GM21367 (cell line): ENCODE data around the gene LIN7A.
"Not testable (repeated sequence)": the region's sequence is repeated elsewhere in the genome, so short reads cannot be mapped to it uniquely, and the experiment has no call there.

Experiments used
- ATAC-seq: cut with Tn5 transposase; IDR thresholded peaks from one replicate; pipeline ENCODE4 v1.9.1; 2021; ENCODE audit not compliant: unreplicated experiment

Gene LIN7A

DNA sequence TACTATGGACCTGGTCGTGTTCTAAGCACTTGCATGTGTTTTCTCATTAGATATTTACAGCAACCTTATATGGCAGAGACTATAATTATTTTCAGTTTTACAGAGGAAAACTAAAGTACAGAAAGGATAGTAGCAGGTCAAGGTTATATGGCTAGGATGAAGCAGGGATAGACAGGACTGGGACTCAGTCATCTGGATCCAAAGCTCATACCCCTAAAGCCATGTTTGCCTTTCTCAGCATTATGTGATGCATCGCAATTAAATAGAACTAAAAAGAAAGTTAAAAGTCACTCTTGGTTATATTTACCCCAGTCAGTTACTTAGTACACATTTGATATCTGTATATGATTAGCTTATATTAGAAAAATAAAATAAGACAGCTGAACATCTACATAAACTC, 13.3 kb downstream of the LIN7A start:
- ATAC-seq: no peak

DNA sequence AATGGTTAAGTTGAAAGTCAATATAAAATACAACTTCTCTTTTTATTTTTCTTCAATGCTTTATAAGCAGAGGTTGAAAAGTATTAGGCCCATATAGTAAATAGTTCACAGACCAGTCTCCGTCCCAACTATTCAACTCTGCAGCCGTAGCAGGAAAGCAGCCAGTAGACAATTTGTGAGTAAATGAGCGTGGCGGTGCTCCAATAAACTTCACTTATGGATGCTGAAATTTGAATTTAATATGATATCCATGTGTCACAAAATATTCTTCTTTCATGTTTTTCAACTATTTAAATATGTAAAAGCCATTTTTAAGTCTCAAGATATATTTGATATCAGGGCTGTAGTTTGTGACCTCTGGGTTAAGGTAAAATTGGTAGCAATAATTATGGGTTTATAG, 17.7 kb downstream of the LIN7A start:
- ATAC-seq: no peak

DNA sequence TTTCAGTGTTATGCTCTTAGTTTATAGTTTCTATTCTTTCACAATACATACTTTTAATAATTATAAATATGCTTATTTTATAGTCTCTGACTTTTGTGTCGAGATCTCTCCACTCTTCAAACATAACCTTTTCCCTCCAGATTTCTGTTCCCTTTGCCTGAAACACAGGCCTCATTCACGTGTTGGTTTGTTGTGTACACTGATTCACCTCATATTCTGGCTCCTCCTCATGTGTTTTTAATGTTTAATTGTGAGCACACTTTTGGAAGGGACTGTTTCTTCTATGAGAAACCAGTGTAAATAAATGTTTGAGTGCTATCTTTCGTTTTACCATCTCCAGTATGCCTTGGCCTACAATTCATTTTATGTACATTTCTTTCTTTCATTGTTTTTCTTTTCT, 20.1 kb downstream of the LIN7A start:
- ATAC-seq: no peak

DNA sequence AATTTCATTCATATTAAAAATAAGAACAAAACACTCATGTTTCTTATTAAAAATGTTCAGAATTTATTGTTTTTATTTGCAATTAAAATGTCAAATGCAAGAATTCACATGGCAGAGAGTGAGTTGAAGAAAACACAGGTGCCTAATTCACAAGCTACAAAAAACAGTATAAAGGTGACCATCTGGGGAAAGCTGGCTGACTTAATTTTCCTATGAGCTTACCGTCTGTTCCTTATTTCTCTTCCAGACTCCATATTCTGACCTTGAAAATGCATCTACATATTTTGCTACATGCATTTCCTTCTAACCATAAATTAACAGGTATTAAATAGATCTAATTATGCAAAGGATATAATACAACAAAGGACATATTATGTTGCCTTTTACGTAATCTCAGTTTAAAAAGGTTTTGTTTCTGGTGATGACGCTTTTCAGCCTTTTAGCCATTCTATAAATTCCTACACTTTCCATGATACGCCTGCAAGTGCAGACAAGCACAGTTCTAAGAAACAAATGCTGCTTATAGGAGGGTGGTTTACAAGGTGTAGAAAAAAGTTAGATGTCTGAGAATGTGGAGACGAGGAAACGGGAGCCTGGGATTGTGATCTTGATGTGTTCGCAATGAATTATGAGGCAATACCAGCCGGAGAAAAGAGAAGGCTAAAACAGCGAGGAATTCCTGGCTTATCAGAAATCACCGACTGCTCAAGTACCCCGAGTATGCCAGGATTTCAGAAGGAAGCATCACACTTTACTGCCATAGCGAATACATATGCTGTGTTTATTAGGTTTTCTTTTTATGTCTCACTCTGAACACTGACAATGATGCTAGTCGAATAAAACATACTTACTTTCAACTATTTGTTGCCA, 24.6 kb downstream of the LIN7A start:
- no peak for ATAC-seq

DNA sequence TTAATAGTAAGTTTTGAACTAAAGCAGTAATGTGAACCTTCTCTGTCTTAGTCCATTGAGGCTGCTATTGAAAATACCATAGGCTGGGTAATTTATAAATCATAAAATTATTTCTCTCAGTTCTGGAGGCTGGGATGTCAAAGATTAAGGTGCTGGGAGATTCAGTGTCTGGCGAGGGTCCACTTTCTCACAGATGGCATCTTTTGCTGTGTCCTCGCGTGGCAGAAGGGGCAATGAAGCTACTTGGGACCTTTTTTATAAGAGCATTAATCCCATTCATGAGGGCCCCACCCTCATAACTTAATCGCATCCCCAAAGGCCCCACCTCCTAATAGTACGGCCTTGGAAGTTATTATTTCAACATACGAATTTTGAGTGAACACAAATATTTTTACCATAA, 28.4 kb downstream of the LIN7A start:
- ATAC-seq: no peak

DNA sequence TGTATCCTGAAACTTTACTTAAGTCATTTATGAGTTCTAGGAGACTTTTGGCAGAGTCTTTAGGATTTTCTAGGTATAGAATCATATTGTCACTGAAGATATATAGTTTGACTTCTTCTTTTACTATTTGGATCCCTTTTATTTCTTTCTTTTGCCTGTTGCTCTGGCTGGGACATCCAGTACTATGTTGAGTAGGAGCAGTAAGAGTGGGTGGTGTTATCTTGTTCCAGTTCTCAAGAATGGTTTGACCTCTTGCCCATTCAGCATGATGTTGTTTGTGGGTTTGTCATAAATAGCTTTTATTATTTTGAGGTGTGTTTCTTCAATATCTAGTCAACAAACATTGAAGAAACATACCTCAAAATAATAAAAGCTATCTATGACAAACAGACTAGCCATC, 35.0 kb downstream of the LIN7A start:
- ATAC-seq: no peak

DNA sequence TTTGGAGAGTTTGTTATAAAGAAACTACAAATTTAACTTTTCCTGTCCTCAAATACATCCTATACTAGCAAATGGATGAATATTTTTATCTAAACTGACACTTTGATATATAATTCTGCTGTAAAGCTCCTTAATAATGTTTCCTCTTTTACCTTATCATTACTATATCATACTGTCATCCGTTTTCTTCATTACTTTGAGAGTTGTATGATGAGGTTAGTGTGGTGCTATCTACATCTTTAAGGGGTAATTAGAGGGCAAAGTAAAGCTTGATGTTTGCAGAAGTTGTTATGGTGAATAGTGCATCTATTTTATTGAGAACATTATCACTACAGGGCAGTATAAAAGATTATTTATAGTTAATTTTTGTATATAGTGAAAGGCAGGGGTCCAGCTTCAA, 36.1 kb downstream of the LIN7A start:
- no peak for ATAC-seq

DNA sequence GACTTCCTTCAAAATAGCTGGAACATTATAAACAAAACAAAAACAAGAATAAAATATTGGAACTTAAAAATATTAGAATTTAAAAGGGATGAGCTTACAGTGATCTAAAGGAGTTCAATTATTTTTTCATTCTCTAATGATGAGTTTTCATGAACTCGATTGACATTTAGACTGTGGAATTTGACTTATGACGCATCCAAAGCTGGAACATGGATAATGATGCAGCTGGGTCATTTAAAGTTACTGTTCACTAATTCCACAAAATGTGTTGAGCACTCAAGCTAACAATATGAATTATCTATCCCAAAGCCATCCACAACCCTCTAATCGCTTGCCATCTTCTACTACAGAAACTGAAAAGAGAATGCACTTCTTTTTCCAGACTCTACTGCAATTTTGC, 42.5 kb downstream of the LIN7A start:
- no peak for ATAC-seq

DNA sequence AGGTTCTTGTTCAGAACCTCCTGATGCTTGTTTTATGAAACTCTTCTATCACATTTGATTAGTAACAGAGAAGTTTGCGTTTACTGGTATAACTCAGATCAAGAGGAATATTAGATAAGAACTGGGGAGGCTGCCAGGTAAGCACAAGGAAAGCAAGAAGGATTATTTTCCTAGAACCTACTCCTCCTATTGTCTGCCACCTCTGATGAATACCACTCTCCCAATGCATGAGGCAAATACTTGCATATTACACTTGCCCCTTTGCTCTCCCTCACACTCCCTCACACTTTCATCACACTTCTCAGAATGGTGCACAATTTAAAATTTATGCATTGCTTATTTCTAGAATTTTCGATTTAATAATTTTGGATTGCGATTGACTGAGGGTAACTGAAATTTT, 43.6 kb downstream of the LIN7A start:
- ATAC-seq: no peak

DNA sequence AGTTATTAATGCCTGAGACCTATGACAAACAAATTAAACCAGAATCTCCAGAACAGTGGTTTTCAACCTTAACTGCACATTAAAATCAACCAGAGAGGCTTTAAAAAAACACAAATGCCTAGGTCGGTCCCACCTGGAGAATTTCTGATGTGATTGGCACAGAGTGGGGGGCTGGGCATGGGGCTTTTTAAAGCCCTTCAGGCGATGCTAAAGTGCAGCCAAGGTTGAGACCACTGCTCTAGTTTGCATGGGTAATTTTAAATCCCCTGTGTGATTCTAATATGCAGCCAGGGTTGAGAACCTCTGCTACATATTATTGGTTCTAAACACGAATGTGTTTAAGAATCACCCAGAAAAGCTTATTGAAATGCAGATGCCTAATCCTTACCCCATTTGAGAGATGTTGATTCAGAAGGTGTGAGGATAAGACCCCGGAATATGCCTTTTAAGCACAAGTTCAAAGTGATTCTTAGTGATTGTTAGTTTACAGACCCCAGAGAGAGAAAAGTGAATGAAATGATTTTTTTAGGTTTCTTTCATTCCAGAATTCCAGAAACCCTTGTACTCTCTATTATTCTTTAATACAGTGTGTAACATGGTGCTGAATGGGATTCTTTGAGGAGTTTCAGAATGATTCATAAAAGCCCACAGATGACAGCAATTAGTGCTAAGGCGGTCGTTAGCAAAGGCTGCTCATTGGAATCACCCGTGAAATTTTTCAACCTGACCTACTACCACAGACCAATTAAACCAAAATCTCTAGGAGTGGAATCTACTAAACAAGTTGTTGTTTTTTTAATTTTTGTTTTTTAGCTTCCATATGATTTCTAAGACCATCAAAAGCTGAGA, 44.9 kb downstream of the LIN7A start:
- no peak for ATAC-seq

DNA sequence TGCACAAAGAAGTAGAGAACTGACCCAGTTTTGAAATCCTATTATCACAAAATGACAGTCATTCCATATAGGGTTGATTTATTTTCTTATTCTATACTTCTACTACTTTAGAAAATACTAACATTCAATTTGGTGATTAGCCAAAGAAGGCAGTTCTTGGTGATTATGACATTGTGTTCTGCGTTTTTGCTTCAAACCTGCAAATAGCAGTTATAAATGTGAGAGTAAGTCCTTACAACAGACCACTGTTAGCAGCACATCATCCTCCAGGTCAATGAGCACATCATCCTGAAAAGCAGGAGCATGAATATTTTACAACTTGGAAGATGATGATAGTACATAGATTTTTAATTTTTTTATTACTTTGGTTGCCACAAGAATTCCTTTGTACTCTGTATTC, 53.1 kb downstream of the LIN7A start:
- no peak for ATAC-seq

DNA sequence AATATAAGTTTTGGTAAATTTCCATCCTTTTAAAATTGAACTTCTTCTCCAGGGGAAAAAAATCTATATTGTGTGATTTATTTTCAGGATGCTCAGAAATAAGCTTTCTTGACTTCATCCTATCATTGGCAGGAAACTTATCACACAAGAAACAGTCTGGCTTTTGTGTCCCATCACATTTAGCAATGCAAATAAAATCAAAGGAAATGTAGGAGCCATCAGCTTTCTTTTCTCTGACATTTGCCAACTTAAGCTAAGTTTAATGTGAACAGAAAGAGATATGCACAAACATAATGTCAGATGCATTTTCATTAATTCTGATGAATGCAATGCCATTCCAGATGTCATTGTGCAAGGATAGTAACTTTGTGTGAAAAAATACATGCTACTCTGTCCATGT, 56.6 kb downstream of the LIN7A start:
- ATAC-seq: no peak

DNA sequence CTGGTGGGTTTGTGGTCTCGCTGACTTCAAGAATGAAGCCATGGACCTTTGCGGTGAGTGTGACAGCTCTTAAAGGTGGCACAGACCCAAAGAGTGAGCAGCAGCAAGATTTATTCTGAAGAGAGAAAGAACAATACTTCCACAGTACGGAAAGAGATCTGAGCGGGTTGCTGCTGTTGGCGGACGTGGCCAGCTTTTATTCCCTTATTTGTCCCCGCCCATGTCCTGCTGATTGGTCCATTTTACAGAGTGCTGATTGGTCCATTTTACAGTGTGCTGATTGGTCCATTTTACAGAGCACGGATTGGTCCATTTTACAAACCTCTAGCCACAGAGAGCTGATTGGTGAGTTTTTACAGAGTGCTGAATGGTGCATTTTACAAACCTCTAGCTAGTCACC, 59.3 kb downstream of the LIN7A start:
- ATAC-seq: not testable (repeated sequence)

DNA sequence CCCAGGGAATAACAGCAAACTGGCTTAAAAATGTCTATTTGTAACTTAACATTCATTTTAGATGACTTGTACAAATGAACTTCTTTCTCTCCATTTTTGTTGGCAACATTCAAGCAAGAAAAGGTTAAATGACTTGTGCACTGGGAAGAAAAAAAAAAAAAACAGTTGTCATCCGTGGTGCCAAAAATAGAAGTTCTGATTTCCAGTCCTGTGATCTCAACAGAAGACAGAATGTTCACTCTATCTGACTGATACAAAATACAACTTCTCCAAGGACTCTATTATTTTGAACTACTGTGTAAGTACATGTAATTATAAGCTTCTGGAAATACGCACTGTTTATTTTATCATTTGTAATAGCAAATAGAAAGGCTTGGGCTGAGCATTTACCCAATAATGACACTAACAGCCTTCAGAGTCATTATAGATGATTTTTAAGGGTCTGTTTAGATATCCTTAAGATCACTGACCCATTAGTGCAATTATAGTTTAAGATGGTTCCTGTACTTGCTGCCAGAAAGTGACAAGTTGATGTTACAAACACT, 59.9 kb downstream of the LIN7A start:
- no peak for ATAC-seq

DNA sequence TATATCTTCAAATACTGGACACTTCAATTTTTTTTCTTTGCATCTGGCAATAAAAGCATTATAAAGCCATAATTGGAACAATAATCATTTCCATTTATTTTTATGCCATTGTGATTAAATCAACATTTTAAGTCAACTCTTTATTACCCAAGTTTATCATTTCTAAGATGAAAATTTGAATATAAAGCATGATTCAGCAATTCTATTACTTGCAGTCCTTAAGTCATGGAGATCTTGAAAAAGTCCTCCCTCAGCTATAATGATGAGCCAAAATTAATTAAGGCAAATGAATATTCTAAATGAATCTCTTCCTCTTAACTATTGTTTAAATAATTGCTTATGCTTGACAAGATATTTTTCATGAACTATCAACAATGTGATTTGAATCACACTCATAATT, 65.7 kb downstream of the LIN7A start:
- ATAC-seq: no peak

DNA sequence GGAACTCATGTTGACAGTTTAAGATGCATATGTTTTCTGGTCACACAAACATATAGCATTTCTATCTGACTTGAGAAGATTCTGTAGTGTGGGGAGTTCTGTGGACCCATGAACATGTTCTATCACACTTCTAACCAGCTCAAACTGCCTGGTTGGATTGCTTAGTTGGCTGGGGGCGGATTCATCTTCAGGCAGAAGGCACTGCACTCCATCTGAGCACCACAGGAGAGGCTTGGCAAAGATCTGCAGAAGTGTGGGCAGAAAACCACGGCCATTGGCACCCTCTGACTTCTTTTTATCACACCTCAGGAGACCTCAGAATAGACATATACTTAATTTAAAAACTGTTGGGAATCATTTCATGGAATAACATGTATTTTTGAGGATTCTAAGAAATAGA, 68.5 kb downstream of the LIN7A start:
- no peak for ATAC-seq

DNA sequence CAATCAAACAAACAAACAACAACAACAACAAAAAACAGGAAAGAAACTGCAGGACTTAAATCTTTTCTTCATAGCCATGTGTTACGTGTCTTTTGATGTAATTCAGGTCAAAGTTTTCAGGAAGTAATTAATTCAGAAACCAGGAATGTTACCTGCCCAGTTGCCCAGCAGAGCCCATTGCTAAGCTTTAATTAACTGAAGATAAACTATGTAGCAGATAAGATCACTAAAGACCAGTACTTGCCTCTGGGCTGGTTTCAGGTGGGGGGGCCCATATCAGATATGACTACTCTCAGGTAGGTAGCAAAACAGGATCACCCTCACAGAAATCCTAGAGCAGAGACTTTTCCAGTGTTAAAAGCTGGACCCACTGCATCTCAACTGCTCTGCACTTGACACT, 69.2 kb downstream of the LIN7A start:
- ATAC-seq: no peak

DNA sequence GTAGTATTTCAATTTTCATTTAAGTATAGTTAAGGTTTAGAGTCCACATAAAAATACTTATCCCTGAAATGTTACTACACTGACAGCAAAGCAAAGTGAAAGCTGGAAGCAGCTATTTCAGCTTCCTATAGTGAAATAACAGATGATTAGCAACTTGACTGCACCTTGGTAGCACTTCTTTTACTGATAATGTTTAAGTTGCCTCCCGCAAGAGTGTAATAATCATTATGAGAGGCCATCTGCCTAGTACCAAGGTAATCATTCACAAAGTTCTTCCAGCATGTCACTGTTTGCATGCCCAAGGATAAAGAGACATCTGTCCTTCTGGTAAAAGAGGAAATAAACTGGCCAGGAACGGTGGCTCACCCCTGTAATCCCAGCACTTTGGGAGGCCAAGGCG, 69.8 kb downstream of the LIN7A start:
- no peak for ATAC-seq

DNA sequence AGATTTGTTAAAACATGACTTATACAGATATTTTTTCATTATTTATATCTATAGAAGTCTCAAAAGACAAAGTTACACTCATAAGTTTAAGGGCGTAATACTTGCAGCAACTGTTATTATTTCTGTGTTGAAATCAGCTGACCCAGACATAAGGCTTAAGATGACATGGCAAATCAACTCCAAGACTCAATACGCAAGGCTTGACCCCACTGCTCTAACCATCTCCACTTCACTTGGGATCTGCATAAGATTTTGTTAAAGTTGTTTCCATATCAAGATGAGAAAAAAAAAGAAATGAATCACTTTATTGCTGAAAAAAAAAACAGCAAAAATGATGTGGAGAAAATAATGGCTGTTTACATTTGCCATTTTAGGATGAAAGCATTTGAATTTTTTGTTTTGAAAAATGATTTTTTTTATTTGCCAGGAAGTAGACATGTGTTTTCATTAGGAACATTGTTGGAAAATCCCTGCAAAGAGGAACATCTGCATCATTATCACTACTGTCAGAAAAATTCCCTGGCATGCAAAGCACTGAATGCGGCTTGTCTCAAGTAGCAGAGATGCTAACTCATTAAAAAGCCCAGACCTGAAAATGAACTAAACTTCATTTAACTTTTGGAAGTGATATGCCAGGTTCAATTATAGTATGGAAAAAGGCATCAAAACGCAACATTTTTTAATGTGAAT, 73.5 kb downstream of the LIN7A start:
- ATAC-seq: no peak

DNA sequence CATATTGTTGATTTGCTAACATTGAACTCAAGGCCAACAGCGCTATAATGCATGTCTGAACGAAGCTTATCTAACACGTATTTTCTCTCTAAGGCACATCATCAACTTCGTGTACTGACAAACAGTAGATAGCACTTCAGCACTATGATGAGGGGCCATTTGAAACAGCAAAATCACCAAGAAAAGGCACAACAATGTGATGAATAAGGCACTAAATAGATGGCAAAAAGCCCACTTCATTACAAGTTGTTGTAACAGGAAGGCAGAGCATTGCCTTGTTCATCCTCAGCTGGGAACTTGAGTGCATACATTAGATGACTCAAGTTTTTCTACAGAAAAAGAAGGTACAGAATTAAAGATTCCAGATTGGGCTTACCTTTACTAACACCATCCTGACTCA, 75.2 kb downstream of the LIN7A start:
- ATAC-seq: no peak

DNA sequence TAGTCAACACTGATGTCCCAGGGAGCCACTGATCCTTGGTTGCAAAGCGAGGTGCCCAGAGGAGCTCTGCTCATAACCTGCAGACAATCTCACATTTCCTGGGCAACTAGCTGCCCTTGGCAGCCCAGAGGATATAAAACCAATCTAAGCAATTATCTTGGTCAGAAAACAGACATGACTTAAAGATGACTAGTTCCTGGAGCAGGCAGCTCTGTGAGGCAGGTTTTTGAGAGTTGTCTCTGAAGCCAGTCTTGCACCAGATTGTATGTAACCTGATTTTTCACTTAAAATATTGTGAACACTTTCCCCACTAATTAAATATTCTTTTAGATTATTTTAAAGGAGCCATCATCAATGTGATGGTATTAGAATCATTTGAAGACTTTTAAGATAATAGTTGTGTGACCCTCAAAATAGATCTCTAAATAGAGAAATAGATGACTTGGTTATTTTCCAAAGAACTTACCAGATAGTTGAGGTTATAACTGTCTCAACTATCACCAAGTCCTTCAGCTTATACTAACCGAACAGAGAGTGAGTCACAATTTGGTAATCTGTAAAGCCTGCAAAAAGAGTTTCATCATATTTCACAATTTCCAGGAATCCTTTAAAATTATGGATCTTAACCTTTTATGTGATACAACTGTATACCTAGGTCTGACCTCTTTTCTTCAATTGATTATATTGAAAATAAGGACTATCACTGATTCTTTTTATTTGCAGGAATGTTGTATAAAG, 75.9 kb downstream of the LIN7A start:
- ATAC-seq: no peak
